Activated CD4-positive, alpha-beta T cell treated with anti-CD3 and anti-CD28 coated beads, Interleukin-2, amount 10 ng/mL, durations not matched to agents 7 days and 5 days (primary cell): Measurements from ENCODE around the gene PNISR. TPM values are rescaled to one million over a fixed set of nuclear protein-coding genes. Genes with fewer than 3 reads are reported as not detected.
A peak's percentile ranks its signal among the peaks of the same experiment; 100 is the strongest.

ENCODE experiments used
- CTCF ChIA-PET: fragments of 350-600 bp; sonication (Branson Sonifier 250); formaldehyde crosslinking; loops from one replicate; lab custom pipeline; 2021; ENCODE audit warnings: antibody characterized with exemption; lab: Charles Lee
- POLR2A ChIA-PET: fragments of 350-600 bp; sonication (Branson Sonifier 250); formaldehyde crosslinking; loops from one replicate; lab custom pipeline; 2021; ENCODE audit warnings: antibody characterized with exemption; lab: Charles Lee
- DNase-seq: peaks from one replicate; pipeline ENCODE4 v3.0.0-alpha.2; 2020
- H3K27ac Mint-ChIP-seq: one replicate; pipeline ENCODE4 v1.8.0; 2021; ENCODE audit warnings: mild to moderate bottlenecking, moderate library complexity, mixed read lengths
- H3K27me3 Mint-ChIP-seq: one replicate; pipeline ENCODE4 v1.8.0; 2021; ENCODE audit warnings: mixed read lengths
- H3K36me3 Mint-ChIP-seq: one replicate; pipeline ENCODE4 v1.8.0; 2021; ENCODE audit warnings: low read depth, mixed read lengths
- H3K4me1 Mint-ChIP-seq: one replicate; pipeline ENCODE4 v1.8.0; 2021; ENCODE audit warnings: mixed read lengths
- H3K4me3 Mint-ChIP-seq: one replicate; pipeline ENCODE4 v1.8.0; 2021; ENCODE audit warnings: mild to moderate bottlenecking, moderate library complexity, mixed read lengths
- H3K9me3 Mint-ChIP-seq: one replicate; pipeline ENCODE4 v1.8.0; 2021; ENCODE audit warnings: mixed read lengths
- total RNA-seq, 2 experiments: library from RNA; stranded (reverse); gene quantifications; one replicate each; pipeline ENCODE4 v1.2.3, GENCODE V29; 2021

The PNISR gene
- total RNA-seq, 2 experiments from 2014 or later = 138 to 143 TPM

GRCh38 chr6:99426451-99426757, 1.3 kb upstream of the PNISR start:
- Mint-ChIP-seq H3K4me3 (peak overlapping the region; percentile 88), H3K36me3 (peaks cover 21% of the 10 kb centered on the region), H3K27ac (peak overlapping the region; percentile 99), H3K4me1 (peaks cover 46% of the 10 kb centered on the region), H3K27me3 (no peaks in the 10 kb centered on the region), H3K9me3 (no peaks in the 10 kb centered on the region)
- no peak for DNase-seq
- POLR2A ChIA-PET = no interaction called here
- CTCF ChIA-PET = interaction anchor here (0.6 to 1.1 kb wide), 4 partner anchors 15 to 147 kb away, joined by 3 read pairs; no protein-coding TSS in a partner anchor

- POLR2A ChIA-PET = interaction anchor here (0.6 kb wide), 1 partner anchor 11 kb away, joined by 3 read pairs; no protein-coding TSS in a partner anchor
- CTCF ChIA-PET = interaction anchor here (0.6 to 1.1 kb wide), 7 partner anchors 16 to 379 kb away, joined by 3 read pairs; no protein-coding TSS in a partner anchor
- peaks cover 52% of the 10 kb centered on the region for H3K4me1 Mint-ChIP-seq
- H3K27ac Mint-ChIP-seq = peak overlapping the region; percentile 99
- H3K9me3 Mint-ChIP-seq = no peaks in the 10 kb centered on the region
- peak; percentile 65 for DNase-seq
- H3K4me3 Mint-ChIP-seq = peak overlapping the region; percentile 88
- H3K36me3 Mint-ChIP-seq = peaks cover 25% of the 10 kb centered on the region
- no peaks in the 10 kb centered on the region for H3K27me3 Mint-ChIP-seq
These were observed 741 bp upstream of the PNISR start for GRCh38 chr6:99425647-99426450.

- Mint-ChIP-seq H3K4me3 (peak overlapping the region; percentile 88), H3K27ac (peak overlapping the region; percentile 99), H3K4me1 (peaks cover 55% of the 10 kb centered on the region), H3K36me3 (peaks cover 27% of the 10 kb centered on the region), H3K9me3 (no peaks in the 10 kb centered on the region), H3K27me3 (no peaks in the 10 kb centered on the region)
- DNase-seq = no peak
- ChIA-PET CTCF (interaction anchor here (0.6 kb wide), 1 partner anchor 23 kb away, joined by 3 read pairs; no protein-coding TSS in a partner anchor), POLR2A (interaction anchor here (0.6 kb wide), 1 partner anchor 10 kb away, joined by 4 read pairs; no protein-coding TSS in a partner anchor)
These were observed 1.1 kb downstream of the PNISR start for GRCh38 chr6:99424022-99424421.

GRCh38 chr6:99422912-99423311, 2.2 kb downstream of the PNISR start:
- H3K27ac Mint-ChIP-seq = peak overlapping the region; percentile 33
- peaks cover 27% of the 10 kb centered on the region for H3K36me3 Mint-ChIP-seq
- CTCF ChIA-PET = no interaction called here
- no peaks in the 10 kb centered on the region for H3K9me3 Mint-ChIP-seq
- POLR2A ChIA-PET = interaction anchor here (0.6 kb wide), 1 partner anchor 53 kb away, joined by 6 read pairs; no protein-coding TSS in a partner anchor
- no peaks in the 10 kb centered on the region for H3K27me3 Mint-ChIP-seq
- H3K4me1 Mint-ChIP-seq = peaks cover 56% of the 10 kb centered on the region
- H3K4me3 Mint-ChIP-seq = peak overlapping the region; percentile 11
- no peak for DNase-seq

GRCh38 chr6:99416892-99417767, 8.0 kb downstream of the PNISR start:
- Mint-ChIP-seq H3K36me3 (peaks cover 25% of the 10 kb centered on the region), H3K4me3 (no peak overlapping the region)
- POLR2A ChIA-PET = no interaction called here

GRCh38 chr6:99416226-99416625, 8.9 kb downstream of the PNISR start:
- peaks cover 24% of the 10 kb centered on the region for H3K36me3 Mint-ChIP-seq
- H3K27ac Mint-ChIP-seq = no peak overlapping the region
- DNase-seq = no peak
- ChIA-PET POLR2A (no interaction called here), CTCF (no interaction called here)
- no peak overlapping the region for H3K4me3 Mint-ChIP-seq
- peaks cover 24% of the 10 kb centered on the region for H3K4me1 Mint-ChIP-seq
- no peaks in the 10 kb centered on the region for H3K9me3 Mint-ChIP-seq
- H3K27me3 Mint-ChIP-seq = no peaks in the 10 kb centered on the region

More at GRCh38 chr6:99416892-99417767, 8.0 kb downstream of the PNISR start:
- H3K27ac Mint-ChIP-seq = no peak overlapping the region
- H3K9me3 Mint-ChIP-seq = no peaks in the 10 kb centered on the region
- no peaks in the 10 kb centered on the region for H3K27me3 Mint-ChIP-seq
- CTCF ChIA-PET = no interaction called here
- H3K4me1 Mint-ChIP-seq = peaks cover 28% of the 10 kb centered on the region
- DNase-seq = no peak

GRCh38 chr6:99415446-99415845, 9.7 kb downstream of the PNISR start:
- no peak overlapping the region for H3K27ac Mint-ChIP-seq
- no peak overlapping the region for H3K4me3 Mint-ChIP-seq
- H3K36me3 Mint-ChIP-seq = peaks cover 28% of the 10 kb centered on the region
- no peaks in the 10 kb centered on the region for H3K27me3 Mint-ChIP-seq
- no peaks in the 10 kb centered on the region for H3K9me3 Mint-ChIP-seq
- H3K4me1 Mint-ChIP-seq = peaks cover 20% of the 10 kb centered on the region
- ChIA-PET POLR2A (no interaction called here), CTCF (no interaction called here)
- DNase-seq = no peak

- Mint-ChIP-seq H3K4me1 (peaks cover 8% of the 10 kb centered on the region), H3K9me3 (no peaks in the 10 kb centered on the region), H3K27ac (peak overlapping the region; percentile 75), H3K4me3 (no peak overlapping the region), H3K36me3 (peaks cover 40% of the 10 kb centered on the region), H3K27me3 (no peaks in the 10 kb centered on the region)
- DNase-seq = no peak
- ChIA-PET CTCF (interaction anchor here (1.8 kb wide), 1 partner anchor 10 kb away, joined by 5 read pairs; no protein-coding TSS in a partner anchor), POLR2A (no interaction called here)
These were observed 13.0 kb downstream of the PNISR start for GRCh38 chr6:99412065-99412464.

GRCh38 chr6:99409672-99410071, 15.4 kb downstream of the PNISR start:
- POLR2A ChIA-PET = no interaction called here
- CTCF ChIA-PET = interaction anchor here (1.0 to 1.4 kb wide), 2 partner anchors 13 to 16 kb away, joined by 5 read pairs; partner anchors contain the start of gene COQ3
- Mint-ChIP-seq H3K36me3 (peaks cover 48% of the 10 kb centered on the region), H3K9me3 (no peaks in the 10 kb centered on the region), H3K27me3 (no peaks in the 10 kb centered on the region), H3K27ac (no peak overlapping the region), H3K4me3 (no peak overlapping the region), H3K4me1 (peaks cover 6% of the 10 kb centered on the region)
- no peak for DNase-seq

- Mint-ChIP-seq H3K27me3 (no peaks in the 10 kb centered on the region), H3K4me1 (peaks cover 6% of the 10 kb centered on the region), H3K9me3 (no peaks in the 10 kb centered on the region), H3K27ac (no peak overlapping the region), H3K4me3 (no peak overlapping the region), H3K36me3 (peaks cover 61% of the 10 kb centered on the region)
- ChIA-PET CTCF (interaction anchor here (1.0 kb wide), 1 partner anchor 15 kb away, joined by 3 read pairs; no protein-coding TSS in a partner anchor), POLR2A (no interaction called here)
- no peak for DNase-seq
These were observed 18.0 kb downstream of the PNISR start for GRCh38 chr6:99407076-99407475.

- H3K4me1 Mint-ChIP-seq = peaks cover 5% of the 10 kb centered on the region
- no peak for DNase-seq
- CTCF ChIA-PET = interaction anchor here (0.9 to 2.3 kb wide), 3 partner anchors 9 to 23 kb away, joined by 3 to 5 read pairs (median 3); partner anchors contain the start of gene COQ3
- H3K36me3 Mint-ChIP-seq = peaks cover 57% of the 10 kb centered on the region
- H3K27me3 Mint-ChIP-seq = no peaks in the 10 kb centered on the region
- no peak overlapping the region for H3K4me3 Mint-ChIP-seq
- H3K27ac Mint-ChIP-seq = no peak overlapping the region
- POLR2A ChIA-PET = no interaction called here
- H3K9me3 Mint-ChIP-seq = no peaks in the 10 kb centered on the region
These were observed 22.7 kb downstream of the PNISR start for GRCh38 chr6:99402448-99402847.

- Mint-ChIP-seq H3K9me3 (no peaks in the 10 kb centered on the region), H3K27me3 (no peaks in the 10 kb centered on the region), H3K4me3 (no peak overlapping the region), H3K27ac (no peak overlapping the region), H3K4me1 (peaks cover 20% of the 10 kb centered on the region), H3K36me3 (peaks cover 28% of the 10 kb centered on the region)
- CTCF ChIA-PET = interaction anchor here (1.4 kb wide), 1 partner anchor 12 kb away, joined by 5 read pairs; no protein-coding TSS in a partner anchor
- no peak for DNase-seq
- POLR2A ChIA-PET = no interaction called here
These were observed 27.8 kb downstream of the PNISR start for GRCh38 chr6:99397287-99397686.
